GM19463 (cell line): ENCODE results near the gene AGBL4.
"Not testable (repeated sequence)": the region's sequence is repeated elsewhere in the genome, so short reads cannot be mapped to it uniquely, and the experiment has no call there.

Source experiments
- ATAC-seq: cut with Tn5 transposase; IDR thresholded peaks from one replicate; pipeline ENCODE4 v1.9.1; 2021; ENCODE audit warnings: mild to moderate bottlenecking, moderate library complexity; ENCODE audit not compliant: unreplicated experiment

The AGBL4 gene

GRCh38 chr1:49448200-49448599, 575.6 kb downstream of the AGBL4 start:
- ATAC-seq = no peak

- ATAC-seq = no peak
Measured at GRCh38 chr1:49436865-49437264, 586.9 kb downstream of the AGBL4 start.

GRCh38 chr1:49435291-49435690, 588.5 kb downstream of the AGBL4 start:
- ATAC-seq = no peak

- no peak for ATAC-seq
Measured at GRCh38 chr1:49424782-49425181, 599.0 kb downstream of the AGBL4 start.

- ATAC-seq = no peak
Measured at GRCh38 chr1:49416758-49417157, 607.0 kb downstream of the AGBL4 start.

- ATAC-seq = no peak
Measured at GRCh38 chr1:49408346-49408745, 615.4 kb downstream of the AGBL4 start.

- ATAC-seq = no peak
Measured at GRCh38 chr1:49397086-49397485, 626.7 kb downstream of the AGBL4 start.

- ATAC-seq = no peak
Measured at GRCh38 chr1:49394200-49394599, 629.6 kb downstream of the AGBL4 start.

GRCh38 chr1:49389699-49390098, 634.1 kb downstream of the AGBL4 start:
- ATAC-seq = no peak

GRCh38 chr1:49364676-49365075, 659.1 kb downstream of the AGBL4 start:
- ATAC-seq = no peak

- no peak for ATAC-seq
Measured at GRCh38 chr1:49363628-49364027, 660.1 kb downstream of the AGBL4 start.

- ATAC-seq = no peak
Measured at GRCh38 chr1:49358036-49358435, 665.7 kb downstream of the AGBL4 start.

- no peak for ATAC-seq
Measured at GRCh38 chr1:49356594-49356993, 667.2 kb downstream of the AGBL4 start.

- ATAC-seq = no peak
Measured at GRCh38 chr1:49351768-49352167, 672.0 kb downstream of the AGBL4 start.

GRCh38 chr1:49346767-49347349, 676.9 kb downstream of the AGBL4 start:
- ATAC-seq = no peak

- ATAC-seq = no peak
Measured at GRCh38 chr1:49340576-49340975, 683.2 kb downstream of the AGBL4 start.

GRCh38 chr1:49339043-49339442, 684.7 kb downstream of the AGBL4 start:
- no peak for ATAC-seq

- no peak for ATAC-seq
Measured at GRCh38 chr1:49337251-49337650, 686.5 kb downstream of the AGBL4 start.

GRCh38 chr1:49333906-49334305, 689.8 kb downstream of the AGBL4 start:
- no peak for ATAC-seq

- no peak for ATAC-seq
Measured at GRCh38 chr1:49331066-49331852, 692.5 kb downstream of the AGBL4 start.

- no peak for ATAC-seq
Measured at GRCh38 chr1:49323925-49324540, 699.7 kb downstream of the AGBL4 start.

- not testable (repeated sequence) for ATAC-seq
Measured at GRCh38 chr1:49320493-49320892, 703.3 kb downstream of the AGBL4 start.
